Activated effector memory CD4-positive, alpha-beta T cell treated with anti-CD3 and anti-CD28 coated beads, Interleukin-2, amount 50 U/mL, for 16 hours (primary cell): ENCODE data around the gene ZNF41.

ENCODE experiments used
- DNase-seq: peaks from one replicate; pipeline ENCODE4 v3.0.0-alpha.2; 2020

The ZNF41 gene

GRCh38 chrX:47489507-47490275, 6.7 kb upstream of the ZNF41 start:
- no peak for DNase-seq

GRCh38 chrX:47484885-47485284, 1.9 kb upstream of the ZNF41 start:
- DNase-seq, result no peak

- DNase-seq, result no peak
These were observed 565 bp upstream of the ZNF41 start for GRCh38 chrX:47483306-47484268.

- no peak for DNase-seq
These were observed 934 bp downstream of the ZNF41 start for GRCh38 chrX:47482065-47482511.

- DNase-seq, result no peak
These were observed 1.9 kb downstream of the ZNF41 start for GRCh38 chrX:47481160-47481559.

GRCh38 chrX:47480576-47480975, 2.4 kb downstream of the ZNF41 start:
- no peak for DNase-seq

GRCh38 chrX:47475476-47475875, 7.5 kb downstream of the ZNF41 start:
- no peak for DNase-seq

GRCh38 chrX:47467106-47467505, 15.9 kb downstream of the ZNF41 start:
- no peak for DNase-seq

- DNase-seq, result no peak
These were observed 22.5 kb downstream of the ZNF41 start for GRCh38 chrX:47460561-47460960.

GRCh38 chrX:47458528-47458927, 24.5 kb downstream of the ZNF41 start:
- DNase-seq, result no peak

- no peak for DNase-seq
These were observed 26.9 kb downstream of the ZNF41 start for GRCh38 chrX:47456080-47456479.

GRCh38 chrX:47452112-47452511, 30.9 kb downstream of the ZNF41 start:
- DNase-seq, result no peak

- no peak for DNase-seq
These were observed 34.7 kb downstream of the ZNF41 start for GRCh38 chrX:47448165-47448806.

GRCh38 chrX:47447607-47448006, 35.4 kb downstream of the ZNF41 start:
- DNase-seq, result no peak

- DNase-seq, result no peak
These were observed 36.1 kb downstream of the ZNF41 start for GRCh38 chrX:47446971-47447370.

GRCh38 chrX:47446431-47446830, 36.6 kb downstream of the ZNF41 start:
- no peak for DNase-seq

- no peak for DNase-seq
These were observed 52.1 kb downstream of the ZNF41 start for GRCh38 chrX:47430925-47431324.

GRCh38 chrX:47422444-47422843, 60.6 kb downstream of the ZNF41 start:
- DNase-seq, result no peak

- no peak for DNase-seq
These were observed 62.1 kb downstream of the ZNF41 start for GRCh38 chrX:47420962-47421361.

- no peak for DNase-seq
These were observed 62.8 kb downstream of the ZNF41 start for GRCh38 chrX:47420265-47420664.

GRCh38 chrX:47413179-47413594, 69.8 kb downstream of the ZNF41 start:
- DNase-seq, result no peak
